PC-3 (cell line): ENCODE measurements around the gene TMEM17. TPM values are rescaled to one million over a fixed set of nuclear protein-coding genes. Genes with fewer than 3 reads are reported as not detected.

ENCODE experiments used
- ATAC-seq: fragments of 200-7000 bp; cut with Tn5 transposase; 2 replicates; pipeline ENCODE4 v1.9.1; 2020; ENCODE audit warnings: mild to moderate bottlenecking, moderate library complexity
- BruUV-seq: library from RNA; stranded (reverse); fragments of 400-500 nt; replicated peaks from 2 replicates; lab custom pipeline; 2021; lab: Mats Ljungman, UMichigan
- CTCF ChIA-PET: fragments of 300-600 bp; sonication (Branson Sonifier 250); formaldehyde crosslinking; loops from one replicate; lab custom pipeline; 2022; ENCODE audit warnings: antibody characterized with exemption; lab: Charles Lee
- POLR2A ChIA-PET: fragments of 300-600 bp; sonication (Branson Sonifier 250); formaldehyde crosslinking; loops from one replicate; lab custom pipeline; 2022; ENCODE audit warnings: antibody characterized with exemption; ENCODE audit not compliant: unreplicated experiment; lab: Charles Lee
- DNase-seq: peaks from one replicate; pipeline ENCODE4 v3.0.0-alpha.2; 2015
- H2AFZ ChIP-seq: fragments of 300-600 bp; sonication (generic); 2 replicates; pipeline ENCODE4 v1.6.0; 2016; ENCODE audit warnings: antibody characterized with exemption, low read length
- H3F3A ChIP-seq: fragments of 300-600 bp; sonication (generic); one replicate; pipeline ENCODE4 v1.6.0; 2017; ENCODE audit warnings: antibody characterized with exemption, low read length, control low read depth, mild to moderate bottlenecking; ENCODE audit not compliant: unreplicated experiment
- H3K27ac ChIP-seq: fragments of 300-600 bp; sonication (generic); 2 replicates; pipeline ENCODE4 v1.5.1; 2016; ENCODE audit warnings: mild to moderate bottlenecking, low read length
- H3K27me3 ChIP-seq: fragments of 300-600 bp; sonication (generic); 2 replicates; pipeline ENCODE4 v1.6.1; 2016; ENCODE audit warnings: low read length, mixed read lengths
- H3K36me3 ChIP-seq: fragments of 300-600 bp; sonication (generic); 2 replicates; pipeline ENCODE4 v1.6.1; 2016; ENCODE audit warnings: low read depth, mixed run types, low read length, mixed read lengths
- H3K4me1 ChIP-seq: fragments of 300-600 bp; sonication (generic); 2 replicates; pipeline ENCODE4 v1.5.1; 2016; ENCODE audit warnings: low read length; ENCODE audit not compliant: insufficient read depth
- H3K4me2 ChIP-seq: fragments of 300-600 bp; sonication (generic); 2 replicates; pipeline ENCODE4 v1.6.0; 2016; ENCODE audit warnings: low read length
- H3K4me3 ChIP-seq: fragments of 300-600 bp; sonication (generic); 2 replicates; pipeline ENCODE4 v1.5.1; 2016; ENCODE audit warnings: mild to moderate bottlenecking, low read length, mixed read lengths
- H3K79me2 ChIP-seq: fragments of 300-600 bp; sonication (generic); 2 replicates; pipeline ENCODE4 v1.6.1; 2017; ENCODE audit warnings: low read length, mixed read lengths
- H3K9ac ChIP-seq: fragments of 300-600 bp; sonication (generic); 2 replicates; pipeline ENCODE4 v1.6.0; 2016; ENCODE audit warnings: mild to moderate bottlenecking, low read length
- H3K9me2 ChIP-seq: fragments of 300-600 bp; sonication (generic); replicated peaks from 2 replicates; pipeline ENCODE4 v1.6.1; 2016; ENCODE audit warnings: mixed run types, low read length, mixed read lengths
- H3K9me3 ChIP-seq: fragments of 300-600 bp; sonication (generic); 2 replicates; pipeline ENCODE4 v1.6.1; 2016; ENCODE audit warnings: low read length, mixed read lengths
- H4K20me1 ChIP-seq: fragments of 300-600 bp; sonication (generic); 2 replicates; pipeline ENCODE4 v1.6.1; 2016; ENCODE audit warnings: low read length, mixed read lengths
- CTCF ChIP-seq: fragments of 300-600 bp; sonication (generic); conservative IDR thresholded peaks from 2 replicates; pipeline ENCODE4 v1.5.1; 2017; ENCODE audit warnings: antibody characterized with exemption, low read depth, mild to moderate bottlenecking, low read length
- EZH2 ChIP-seq: fragments of 300-600 bp; sonication (generic); IDR thresholded peaks from one replicate; pipeline ENCODE4 v1.6.1; 2017; ENCODE audit warnings: antibody characterized with exemption, mild to moderate bottlenecking, low read length; ENCODE audit not compliant: unreplicated experiment
- EZH2phosphoT487 ChIP-seq: fragments of 300-600 bp; sonication (generic); IDR thresholded peaks from 2 replicates; pipeline ENCODE4 v1.6.1; 2018; ENCODE audit warnings: mild to moderate bottlenecking, antibody characterized with exemption, low read length, borderline replicate concordance
- intact Hi-C: fragments of 100-400 bp; cut with micrococcal nuclease; formaldehyde crosslinking; loops from 2 replicates; pipeline ENCODE4 v1.9.0; 2023
- total RNA-seq: library from RNA; depleted of rRNA; stranded (reverse); fragments of >200 nt; gene quantifications from 2 replicates; pipeline ENCODE4 v1.2.3, GENCODE V29; 2014

The TMEM17 gene
- total RNA-seq, 1 experiment from 2014 or later, result 2.9 TPM

DNA sequence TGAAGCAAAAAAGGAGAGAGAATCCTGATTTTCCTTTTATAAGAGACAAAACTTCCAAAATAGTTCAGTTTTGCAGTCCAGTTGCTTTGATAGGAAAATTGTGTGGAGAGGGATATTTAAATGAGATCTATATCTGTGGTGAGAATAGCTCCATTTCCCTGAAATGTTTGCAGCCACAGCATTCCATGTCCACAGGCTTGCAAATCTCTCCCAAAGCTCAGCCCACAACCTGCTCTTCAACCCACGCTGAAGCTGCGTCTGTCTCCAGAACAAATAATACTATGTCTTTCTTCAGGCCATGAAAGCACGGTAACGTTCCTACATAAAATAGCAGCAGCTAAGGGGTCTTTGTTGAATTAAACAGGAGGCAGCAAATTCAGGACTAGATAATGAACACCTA is 31.8 kb downstream of the TMEM17 start:
- no peak for DNase-seq
- CTCF ChIA-PET, result no interaction called here
- Histone ChIP-seq H3K4me1 (no peaks in the 10 kb centered on the region), H3K27me3 (no peaks in the 10 kb centered on the region), H3K9ac (no peak overlapping the region), H3K36me3 (no peaks in the 10 kb centered on the region), H2AFZ (no peak overlapping the region), H4K20me1 (no peaks in the 10 kb centered on the region), H3F3A (no peaks in the 10 kb centered on the region), H3K4me2 (no peak overlapping the region), H3K9me3 (no peaks in the 10 kb centered on the region), H3K79me2 (no peaks in the 10 kb centered on the region), H3K4me3 (no peak overlapping the region), H3K27ac (no peak overlapping the region), H3K9me2 (no peaks in the 10 kb centered on the region)
- intact Hi-C loops, result no loop called here
- ATAC-seq, result no peak
- TF ChIP-seq CTCF, result no peak
- TF ChIP-seq EZH2phosphoT487, result no peak
- TF ChIP-seq EZH2, result no peak
- POLR2A ChIA-PET, result no interaction called here
- no TSS peak for BruUV-seq

DNA sequence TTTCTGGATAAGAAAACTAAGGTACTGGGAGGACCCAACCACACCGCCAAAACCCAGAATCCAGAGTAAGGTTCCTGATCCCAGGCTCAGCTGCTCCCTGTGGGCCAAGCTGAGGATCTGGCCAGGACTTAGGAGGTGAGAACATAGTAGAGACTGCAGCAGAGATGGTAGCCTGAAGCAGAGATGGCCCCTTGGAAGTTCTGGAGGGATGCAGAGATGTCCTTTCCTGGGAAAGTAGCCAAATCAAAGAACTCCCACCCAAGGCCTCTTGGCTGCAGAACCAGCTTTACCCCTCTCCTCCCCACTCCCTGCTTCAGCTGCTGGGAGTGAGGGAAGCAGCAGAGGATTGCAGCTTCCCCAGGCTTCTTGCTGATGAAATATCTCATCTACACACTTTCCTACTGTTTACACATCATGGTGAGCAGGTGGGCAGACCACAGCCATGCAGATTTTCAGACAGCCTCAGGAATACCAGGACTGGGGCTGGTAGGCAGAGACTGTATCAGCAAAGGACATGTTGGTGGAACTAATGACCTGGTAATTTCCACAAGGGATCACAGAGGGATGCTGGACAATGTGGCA is 32.7 kb downstream of the TMEM17 start:
- Histone ChIP-seq H3K4me3 (no peak overlapping the region), H3K9ac (no peak overlapping the region), H3K4me1 (no peaks in the 10 kb centered on the region), H2AFZ (no peak overlapping the region), H3K27ac (no peak overlapping the region), H3K9me3 (no peaks in the 10 kb centered on the region), H3K9me2 (no peaks in the 10 kb centered on the region), H3F3A (no peaks in the 10 kb centered on the region), H3K27me3 (no peaks in the 10 kb centered on the region), H3K36me3 (no peaks in the 10 kb centered on the region), H4K20me1 (no peaks in the 10 kb centered on the region), H3K79me2 (no peaks in the 10 kb centered on the region), H3K4me2 (no peak overlapping the region)
- ChIA-PET POLR2A (no interaction called here), CTCF (no interaction called here)
- no TSS peak for BruUV-seq
- intact Hi-C loops, result no loop called here
- ATAC-seq (no peak), DNase-seq (no peak)
- TF ChIP-seq CTCF, result no peak

DNA sequence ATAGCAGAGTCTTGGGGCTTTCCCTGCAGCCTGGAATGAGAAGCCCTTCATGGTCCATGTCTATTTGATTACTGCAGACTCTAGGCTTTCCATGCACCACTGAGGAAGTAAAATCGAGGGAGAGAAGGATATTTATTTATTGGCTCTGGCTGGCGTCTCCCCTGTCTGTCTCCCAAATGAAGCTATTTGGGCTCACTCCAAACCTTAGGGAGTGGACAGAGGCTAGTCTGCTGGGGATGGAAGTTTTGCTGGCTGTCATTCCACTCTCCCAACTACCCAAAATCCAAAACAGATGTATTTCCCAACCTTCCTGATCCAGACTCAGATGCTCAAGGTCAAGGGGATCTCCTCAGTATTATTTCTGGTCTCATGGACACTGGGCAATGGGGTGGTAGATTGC is 33.7 kb downstream of the TMEM17 start:
- no TSS peak for BruUV-seq
- Histone ChIP-seq H3K4me1 (no peaks in the 10 kb centered on the region), H4K20me1 (no peaks in the 10 kb centered on the region), H3F3A (no peaks in the 10 kb centered on the region), H3K36me3 (no peaks in the 10 kb centered on the region), H3K9ac (no peak overlapping the region), H3K4me2 (no peak overlapping the region), H3K79me2 (no peaks in the 10 kb centered on the region), H3K27me3 (no peaks in the 10 kb centered on the region), H2AFZ (no peak overlapping the region), H3K9me3 (no peaks in the 10 kb centered on the region), H3K9me2 (no peaks in the 10 kb centered on the region), H3K27ac (no peak overlapping the region), H3K4me3 (no peak overlapping the region)
- TF ChIP-seq EZH2, result no peak
- no peak for TF ChIP-seq CTCF
- TF ChIP-seq EZH2phosphoT487, result no peak
- CTCF ChIA-PET, result no interaction called here
- no peak for ATAC-seq
- no peak for DNase-seq
- intact Hi-C loops, result no loop called here
- POLR2A ChIA-PET, result no interaction called here
